Liver (tissue), 9 donors: ENCODE measurements around the gene UTP25. TPM values are rescaled to one million over a fixed set of nuclear protein-coding genes. Genes with fewer than 3 reads are reported as not detected.

ENCODE experiments used
- DNase-seq: peaks from one replicate; pipeline ENCODE4 v3.0.0-alpha.2; 2017; ENCODE audit warnings: low spot score
- H3K27ac ChIP-seq, 2 donors: one replicate each; pipeline ENCODE4 v1.7.0; 2013; ENCODE audit warnings: inconsistent platforms in 2 of 2, low read length in 2 of 2, control low read depth in 1 of 2, low read depth in 1 of 2, mild to moderate bottlenecking in 1 of 2
- H3K27me3 ChIP-seq, 4 donors: one replicate each; pipeline versions ENCODE4 v1.6.1 to v1.7.0; 2013; ENCODE audit warnings: low read length in 3 of 4, inconsistent platforms in 1 of 4, mild to moderate bottlenecking in 1 of 4, moderate library complexity in 1 of 4; ENCODE audit not compliant: control insufficient read depth in 4 of 4, insufficient read depth in 4 of 4
- H3K36me3 ChIP-seq, 4 donors: one replicate each; pipeline versions ENCODE4 v1.6.1 to v1.7.0; 2013; ENCODE audit warnings: low read length in 3 of 4, mild to moderate bottlenecking in 3 of 4, low read depth in 1 of 4, moderate library complexity in 1 of 4; ENCODE audit not compliant: control insufficient read depth in 4 of 4, insufficient read depth in 3 of 4
- H3K4me1 ChIP-seq, 4 donors: one replicate each; pipeline versions ENCODE4 v1.6.1 to v1.7.0; 2013; ENCODE audit warnings: low read length in 3 of 4, mild to moderate bottlenecking in 3 of 4, moderate library complexity in 1 of 4; ENCODE audit not compliant: control insufficient read depth in 4 of 4, insufficient read depth in 4 of 4
- H3K4me3 ChIP-seq, 3 donors: one replicate each; pipeline versions ENCODE4 v1.6.1 to v1.7.0; 2013; ENCODE audit warnings: low read length in 3 of 3, control low read depth in 1 of 3, low read depth in 1 of 3, mild to moderate bottlenecking in 1 of 3
- H3K9ac ChIP-seq, 2 donors: one replicate each; pipeline ENCODE4 v1.7.0; 2013; ENCODE audit warnings: low read length in 2 of 2, mild to moderate bottlenecking in 2 of 2, moderate library complexity in 2 of 2, control low read depth in 1 of 2, low read depth in 1 of 2
- H3K9me3 ChIP-seq, 4 donors: one replicate each; pipeline versions ENCODE4 v1.6.1 to v1.7.0; 2013; ENCODE audit warnings: low read length in 3 of 4; ENCODE audit not compliant: control insufficient read depth in 4 of 4
- ATF3 ChIP-seq: IDR thresholded peaks from 2 replicates; pipeline ENCODE4 v1.6.1; 2016; ENCODE audit warnings: antibody characterized with exemption
- EGR1 ChIP-seq, 2 donors: IDR thresholded peaks; 2 replicates each; pipeline ENCODE4 v1.6.1; 2016 to 2018; ENCODE audit warnings: antibody characterized with exemption in 2 of 2, low read depth in 2 of 2
- FOXA1 ChIP-seq: IDR thresholded peaks from 2 replicates; pipeline ENCODE4 v1.6.1; 2016; ENCODE audit warnings: antibody characterized with exemption
- FOXA2 ChIP-seq: IDR thresholded peaks from 2 replicates; pipeline ENCODE4 v1.6.1; 2016; ENCODE audit warnings: antibody characterized with exemption
- GABPA ChIP-seq, 2 donors: IDR thresholded peaks in 1 of 2; conservative IDR thresholded peaks in 1 of 2; 2 replicates each; pipeline ENCODE4 v1.6.1; 2016; ENCODE audit warnings: antibody characterized with exemption in 2 of 2, mild to moderate bottlenecking in 1 of 2, moderate library complexity in 1 of 2
- HNF4A ChIP-seq, 2 donors: conservative IDR thresholded peaks; 2 replicates each; pipeline ENCODE4 v1.6.1; 2016; ENCODE audit warnings: antibody characterized with exemption in 2 of 2, mild to moderate bottlenecking in 2 of 2
- HNF4G ChIP-seq: IDR thresholded peaks from 2 replicates; pipeline ENCODE4 v1.6.1; 2016; ENCODE audit warnings: antibody characterized with exemption
- JUND ChIP-seq, 2 donors: IDR thresholded peaks; 2 replicates each; pipeline ENCODE4 v1.6.1; 2016; ENCODE audit warnings: antibody characterized with exemption in 2 of 2
- NR2F2 ChIP-seq: IDR thresholded peaks from 2 replicates; pipeline ENCODE4 v1.6.1; 2016; ENCODE audit warnings: antibody characterized with exemption
- REST ChIP-seq: IDR thresholded peaks from 2 replicates; pipeline ENCODE4 v1.6.1; 2016; ENCODE audit warnings: antibody characterized with exemption, mild to moderate bottlenecking
- RXRA ChIP-seq, 2 donors: IDR thresholded peaks; 2 replicates each; pipeline ENCODE4 v1.6.1; 2017 to 2018; ENCODE audit warnings: antibody characterized with exemption in 2 of 2, mild to moderate bottlenecking in 1 of 2
- SP1 ChIP-seq: IDR thresholded peaks from 2 replicates; pipeline ENCODE4 v1.6.1; 2018; ENCODE audit warnings: antibody characterized with exemption, mild to moderate bottlenecking
- TAF1 ChIP-seq: conservative IDR thresholded peaks from 2 replicates; pipeline ENCODE4 v1.6.1; 2016; ENCODE audit warnings: antibody characterized with exemption, mild to moderate bottlenecking
- YY1 ChIP-seq: IDR thresholded peaks from 2 replicates; pipeline ENCODE4 v1.6.1; 2016; ENCODE audit warnings: antibody characterized with exemption, mild to moderate bottlenecking
- ZBTB33 ChIP-seq: IDR thresholded peaks from 2 replicates; pipeline ENCODE4 v1.6.1; 2016; ENCODE audit warnings: antibody characterized with exemption
- WGBS: extraction: QIAGEN DNeasy Blood & Tissue Kit; methylation state at CpG from one replicate; pipeline ENCODE4 v1.1.7; 2013; 5-methylcytosine and 5-hydroxymethylcytosine counted together
- polyA plus RNA-seq, 2 donors: library from polyadenylated mRNA; stranded (reverse) in 1 of 2; unstranded in 1 of 2; fragments of 200-250 nt in 1 of 2; fragments of >200 nt in 1 of 2; fragmentation: Nextera tagmentation in 1 of 2; extraction: Ambion mirVana in 1 of 2; gene quantifications; one replicate each; pipeline versions ENCODE4 v1.2.1 to v1.2.3, GENCODE V29; 2013 to 2015
- total RNA-seq, 2 donors: library from RNA; depleted of rRNA; stranded (reverse); fragments of >200 nt; gene quantifications; one replicate each; pipeline ENCODE4 v1.2.3, GENCODE V29; 2014
- TF ChIP-seq, protein P1 (sequence below): IDR thresholded peaks from 2 replicates; pipeline ENCODE4 v1.6.1; 2016; ENCODE audit warnings: antibody characterized with exemption
- TF ChIP-seq, protein P2 (sequence below): fragments of 150-350 bp; IDR thresholded peaks from 2 replicates; pipeline ENCODE4 v1.5.1; 2017; ENCODE audit warnings: improper control_type of control experiment, low read depth, low read length; ENCODE audit not compliant: missing input control
- donor health status: healthy.
- donor health status: healthy.
- donor health status: healthy.
- donor health status: healthy.
- donor health status: healthy.

Gene UTP25
- total and polyA plus RNA-seq, 4 donors: 2.4 to 7.7 (median 3.0) TPM

GRCh38 chr1:209871006-209871405, 43.2 kb downstream of the UTP25 start:
- Histone ChIP-seq H3K9ac (no peak overlapping the region), H3K36me3 (no peaks in the 10 kb centered on the region), H3K27ac (no peak overlapping the region), H3K9me3 (peaks cover 0 to 2% (median 0%) of the 10 kb centered on the region in 4 donors), H3K4me3 (no peak overlapping the region), H3K4me1 (no peaks in the 10 kb centered on the region), H3K27me3 (no peaks in the 10 kb centered on the region)
- TF ChIP-seq SP1: no peak
- TF ChIP-seq GABPA (IDR thresholded peaks at IDR 0.05 in 1 of 2, conservative IDR thresholded peaks at IDR 0.05 in 1 of 2): no peak
- TF ChIP-seq ZBTB33: no peak
- TF ChIP-seq HNF4G: no peak
- TF ChIP-seq TAF1: no peak
- TF ChIP-seq YY1: no peak
- TF ChIP-seq, protein P1, sequence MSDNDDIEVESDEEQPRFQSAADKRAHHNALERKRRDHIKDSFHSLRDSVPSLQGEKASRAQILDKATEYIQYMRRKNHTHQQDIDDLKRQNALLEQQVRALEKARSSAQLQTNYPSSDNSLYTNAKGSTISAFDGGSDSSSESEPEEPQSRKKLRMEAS: no peak
- no peak for TF ChIP-seq HNF4A (conservative IDR thresholded peaks at IDR 0.05)
- TF ChIP-seq RXRA (IDR thresholded peaks at IDR 0.05): no peak
- no peak for TF ChIP-seq NR2F2
- TF ChIP-seq ATF3: no peak
- TF ChIP-seq FOXA2: no peak
- no peak for DNase-seq
- 11% methylated on average over 1 of the region's 1 CpG for WGBS

DNA sequence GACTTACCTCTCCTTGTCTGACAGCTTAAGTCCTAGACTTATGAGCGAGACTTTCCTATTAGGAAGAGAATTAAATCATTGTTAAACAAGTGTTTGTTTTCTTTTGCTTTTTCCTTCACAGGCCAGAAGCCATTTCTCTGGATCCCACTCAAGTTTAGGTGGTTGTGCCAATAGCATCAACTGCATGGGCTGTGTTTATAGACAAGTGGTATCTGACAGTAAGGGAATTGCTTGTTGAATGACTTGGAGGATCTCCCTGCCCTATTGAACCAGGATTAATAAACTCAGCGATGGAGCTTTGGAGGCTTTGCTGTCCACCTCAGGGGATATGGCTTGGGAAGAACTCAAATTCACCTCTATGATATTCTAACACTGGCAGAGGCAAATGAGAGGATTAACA, 43.7 kb downstream of the UTP25 start:
- DNase-seq: no peak
- 80% methylated on average over 2 of the region's 2 CpGs for WGBS
- no peaks in the 10 kb centered on the region for H3K36me3 ChIP-seq
- no peaks in the 10 kb centered on the region for H3K4me1 ChIP-seq
- no peak overlapping the region for H3K27ac ChIP-seq
- H3K27me3 ChIP-seq: peaks cover 0 to under 1% (median 0%) of the 10 kb centered on the region in 4 donors
- TF ChIP-seq FOXA2 (no peak), TAF1 (no peak), RXRA (IDR thresholded peaks at IDR 0.05) (no peak), HNF4A (conservative IDR thresholded peaks at IDR 0.05) (no peak)
- H3K9ac ChIP-seq: no peak overlapping the region
- no peak overlapping the region for H3K4me3 ChIP-seq
- H3K9me3 ChIP-seq: peaks cover 0 to 2% (median 0%) of the 10 kb centered on the region in 4 donors

DNA sequence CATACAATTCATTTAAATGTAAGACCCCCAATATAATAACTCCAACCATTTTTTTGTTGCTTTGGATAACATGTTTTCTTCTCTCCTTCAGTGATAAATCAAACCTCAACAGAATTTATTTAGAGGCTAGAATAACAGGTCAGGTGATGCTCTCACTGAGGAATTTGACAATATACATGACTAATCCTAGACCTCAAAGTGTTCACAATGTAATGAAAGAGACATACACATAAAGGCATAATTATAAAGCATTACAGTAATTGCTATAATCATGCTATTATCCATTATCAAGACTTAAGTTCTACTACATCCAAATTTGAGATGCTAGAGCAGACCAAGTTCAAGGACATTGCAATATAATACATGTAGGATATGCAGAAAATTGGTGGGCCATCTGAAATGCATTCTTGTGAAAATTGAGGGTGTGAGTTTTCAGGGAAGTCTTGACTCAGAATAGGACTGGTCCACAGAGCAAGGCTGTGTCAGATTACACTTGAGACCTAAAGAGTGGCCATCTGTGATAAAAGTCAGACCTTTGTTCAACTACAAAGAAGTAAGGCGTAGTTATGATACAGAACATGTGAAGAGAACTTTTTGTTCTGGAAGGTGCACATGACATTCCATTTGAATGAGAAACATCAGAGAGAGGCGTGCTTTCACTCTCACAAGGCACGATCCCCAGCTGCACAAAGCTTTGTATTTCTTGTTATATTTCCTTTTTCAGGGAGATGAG, 45.5 kb downstream of the UTP25 start:
- DNase-seq: no peak
- H3K9me3 ChIP-seq: no peaks in the 10 kb centered on the region
- H3K27ac ChIP-seq: no peak overlapping the region
- TF ChIP-seq TAF1 (no peak), REST (no peak), YY1 (no peak), SP1 (no peak), FOXA2 (no peak), FOXA1 (no peak), ATF3 (no peak), NR2F2 (no peak), GABPA (IDR thresholded peaks at IDR 0.05 in 1 of 2, conservative IDR thresholded peaks at IDR 0.05 in 1 of 2) (no peak), JUND (IDR thresholded peaks at IDR 0.05) (no peak), EGR1 (IDR thresholded peaks at IDR 0.05; ENCODE audit: low read depth in 2 of 2) (no peak), HNF4G (no peak)
- TF ChIP-seq, protein P1: no peak
- TF ChIP-seq, protein P2, sequence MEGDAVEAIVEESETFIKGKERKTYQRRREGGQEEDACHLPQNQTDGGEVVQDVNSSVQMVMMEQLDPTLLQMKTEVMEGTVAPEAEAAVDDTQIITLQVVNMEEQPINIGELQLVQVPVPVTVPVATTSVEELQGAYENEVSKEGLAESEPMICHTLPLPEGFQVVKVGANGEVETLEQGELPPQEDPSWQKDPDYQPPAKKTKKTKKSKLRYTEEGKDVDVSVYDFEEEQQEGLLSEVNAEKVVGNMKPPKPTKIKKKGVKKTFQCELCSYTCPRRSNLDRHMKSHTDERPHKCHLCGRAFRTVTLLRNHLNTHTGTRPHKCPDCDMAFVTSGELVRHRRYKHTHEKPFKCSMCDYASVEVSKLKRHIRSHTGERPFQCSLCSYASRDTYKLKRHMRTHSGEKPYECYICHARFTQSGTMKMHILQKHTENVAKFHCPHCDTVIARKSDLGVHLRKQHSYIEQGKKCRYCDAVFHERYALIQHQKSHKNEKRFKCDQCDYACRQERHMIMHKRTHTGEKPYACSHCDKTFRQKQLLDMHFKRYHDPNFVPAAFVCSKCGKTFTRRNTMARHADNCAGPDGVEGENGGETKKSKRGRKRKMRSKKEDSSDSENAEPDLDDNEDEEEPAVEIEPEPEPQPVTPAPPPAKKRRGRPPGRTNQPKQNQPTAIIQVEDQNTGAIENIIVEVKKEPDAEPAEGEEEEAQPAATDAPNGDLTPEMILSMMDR: no peak

More for the DNA sequence above, 45.5 kb downstream of the UTP25 start:
- no peak overlapping the region for H3K9ac ChIP-seq
- peaks cover 0 to 3% (median 0%) of the 10 kb centered on the region in 4 donors for H3K27me3 ChIP-seq
- no peaks in the 10 kb centered on the region for H3K4me1 ChIP-seq
- H3K36me3 ChIP-seq: no peaks in the 10 kb centered on the region
- WGBS: 82% methylated on average over 3 of the region's 3 CpGs
- H3K4me3 ChIP-seq: no peak overlapping the region
